ENCODE measurements around the gene CACNA2D2. TPM values are rescaled to one million over a fixed set of nuclear protein-coding genes. Genes with fewer than 3 reads are reported as not detected.

Gene CACNA2D2
- total and polyA plus RNA-seq, 2 of the 8 experiments (the other 6 are each of a cell fraction or from before 2014, with no cell fraction given): 14.1 to 25.0 TPM

DNA sequence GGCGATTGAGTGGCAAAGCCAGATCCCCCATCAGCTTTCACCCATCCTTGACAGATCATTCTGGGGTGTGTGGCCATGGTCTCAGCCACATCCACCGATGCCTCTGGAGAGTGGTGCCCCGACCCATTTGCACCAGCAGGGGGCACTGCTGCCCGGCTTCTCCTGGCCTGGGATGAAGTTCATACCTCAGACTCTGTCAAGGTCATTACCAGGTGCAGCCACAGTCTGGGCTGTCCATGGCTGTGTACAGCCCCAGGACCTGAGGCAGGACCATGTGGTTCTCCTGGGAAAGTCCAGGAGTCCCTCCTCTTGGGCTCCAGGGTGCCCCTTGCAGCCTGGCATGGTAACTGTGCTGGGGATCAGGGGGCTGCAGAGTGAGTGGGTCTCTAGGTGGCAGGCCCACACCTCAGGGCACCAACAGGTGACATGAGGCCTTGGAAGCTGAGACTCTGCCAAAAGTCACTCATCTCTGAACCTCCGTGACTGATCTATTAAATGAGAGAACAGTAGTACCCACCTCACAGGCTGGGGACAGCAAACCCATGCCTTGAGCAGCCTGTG is 67.2 kb downstream of the CACNA2D2 start:
- Histone ChIP-seq H3K56ac (replicated peaks; ENCODE audit: insufficient read length, low read depth, low read length) (no peak overlapping the region), H3K4me2 (ENCODE audit: insufficient read depth in 1 of 2, low read depth in 2 of 2, low read length in 2 of 2) (no peak overlapping the region), H4K5ac (ENCODE audit: insufficient read length, low read depth, low read length) (no peak overlapping the region), H4K91ac (replicated peaks; ENCODE audit: insufficient read length, low read length) (no peak overlapping the region), H2BK120ac (replicated peaks; ENCODE audit: low read depth, low read length) (no peak overlapping the region), H3K79me1 (ENCODE audit: low read depth, low read length) (no peaks in the 10 kb centered on the region), H2AK5ac (ENCODE audit: low read depth, low read length) (no peak overlapping the region; the same call in 1 of the 2 replicates), H3K23me2 (ENCODE audit: low read depth, low read length) (no peaks in the 10 kb centered on the region), H2BK12ac (ENCODE audit: low read depth, low read length) (no peak overlapping the region), H2BK15ac (ENCODE audit: low read length) (no peak overlapping the region), H3K27me3 (replicated peaks in 1 of 4; ENCODE audit: control insufficient read depth in 3 of 4, extremely low read depth in 1 of 4, insufficient read depth in 3 of 4, low read length in 3 of 4) (no peaks in the 10 kb centered on the region), H3K23ac (ENCODE audit: insufficient read length) (no peak overlapping the region), H3K4me1 (replicated peaks in 1 of 4; ENCODE audit: control insufficient read depth in 3 of 4, insufficient read depth in 4 of 4, low read length in 3 of 4) (peaks cover 0 to 4% (median 1%) of the 10 kb centered on the region in 4 experiments; a peak in 3 of 7 replicates), H4K20me1 (replicated peaks in 1 of 2; ENCODE audit: control insufficient read depth in 1 of 2, insufficient read depth in 2 of 2, low read length in 2 of 2) (peaks cover 3 to 9% of the 10 kb centered on the region in 2 experiments), H2BK5ac (ENCODE audit: low read depth, low read length) (no peak overlapping the region; the same call in 1 of the 2 replicates), H3K36me3 (ENCODE audit: control insufficient read depth in 2 of 4, insufficient read depth in 4 of 4, low read length in 3 of 4) (no peaks in the 10 kb centered on the region), H3K79me2 (ENCODE audit: control insufficient read depth in 1 of 2, insufficient read depth in 2 of 2, low read length in 2 of 2) (no peaks in the 10 kb centered on the region), H3K9me3 (ENCODE audit: insufficient read depth in 2 of 2, low read depth in 1 of 2, low read length in 1 of 2) (no peaks in the 10 kb centered on the region), H2AFZ (ENCODE audit: low read length) (no peak overlapping the region), H3K4me3 (ENCODE audit: extremely low read depth in 1 of 4, insufficient read depth in 2 of 4, low read depth in 3 of 4, low read length in 4 of 4) (no peak overlapping the region), H3K18ac (ENCODE audit: extremely low read depth, low read length) (no peak overlapping the region), H3K4ac (replicated peaks; ENCODE audit: insufficient read length, low read depth, low read length) (no peak overlapping the region), H3K14ac (ENCODE audit: insufficient read length) (no peak overlapping the region), H2BK20ac (ENCODE audit: low read length) (no peak overlapping the region), H3K27ac (ENCODE audit: low read depth, low read length) (no peak overlapping the region), H4K8ac (ENCODE audit: extremely low read depth, insufficient read depth, low read length) (peak overlapping the region; percentile 35; the same call in 1 of the 2 replicates), H3K9ac (replicated peaks in 1 of 4; ENCODE audit: extremely low read depth in 1 of 4, low read depth in 3 of 4, low read length in 3 of 4) (no peak overlapping the region)
- FAIRE-seq (peak; percentile 50), DNase-seq (ENCODE audit: low read depth in 1 of 2, low spot score in 2 of 2) (peak; percentile 50 to 95)
- ChIA-PET POLR2A (ENCODE audit: partially characterized antibody) (interaction anchor here (0.6 kb wide), 1 partner anchor 103 kb away, joined by 3 read pairs; no protein-coding TSS in a partner anchor), CTCF (ENCODE audit: partially characterized antibody) (interaction anchor here (0.9 to 23.2 kb wide), 26 partner anchors 9 to 152 kb away, joined by 3 to 473 read pairs (median 8); partner anchors contain the start of genes CACNA2D2 and HEMK1)
- WGBS, 2 experiments (ENCODE audit: extremely low coverage in 1 of 2, insufficient coverage in 1 of 2, insufficient read length in 1 of 2, insufficient replicate concordance in 2 of 2, low coverage in 1 of 2, low lambda C conversion rate in 2 of 2, missing lambda C conversion rate in 1 of 2): 29% methylated on average over 5 of the region's 5 CpGs; no CpG with 5 or more reads in 1 of the 2 experiments
- TF ChIP-seq, protein P1, sequence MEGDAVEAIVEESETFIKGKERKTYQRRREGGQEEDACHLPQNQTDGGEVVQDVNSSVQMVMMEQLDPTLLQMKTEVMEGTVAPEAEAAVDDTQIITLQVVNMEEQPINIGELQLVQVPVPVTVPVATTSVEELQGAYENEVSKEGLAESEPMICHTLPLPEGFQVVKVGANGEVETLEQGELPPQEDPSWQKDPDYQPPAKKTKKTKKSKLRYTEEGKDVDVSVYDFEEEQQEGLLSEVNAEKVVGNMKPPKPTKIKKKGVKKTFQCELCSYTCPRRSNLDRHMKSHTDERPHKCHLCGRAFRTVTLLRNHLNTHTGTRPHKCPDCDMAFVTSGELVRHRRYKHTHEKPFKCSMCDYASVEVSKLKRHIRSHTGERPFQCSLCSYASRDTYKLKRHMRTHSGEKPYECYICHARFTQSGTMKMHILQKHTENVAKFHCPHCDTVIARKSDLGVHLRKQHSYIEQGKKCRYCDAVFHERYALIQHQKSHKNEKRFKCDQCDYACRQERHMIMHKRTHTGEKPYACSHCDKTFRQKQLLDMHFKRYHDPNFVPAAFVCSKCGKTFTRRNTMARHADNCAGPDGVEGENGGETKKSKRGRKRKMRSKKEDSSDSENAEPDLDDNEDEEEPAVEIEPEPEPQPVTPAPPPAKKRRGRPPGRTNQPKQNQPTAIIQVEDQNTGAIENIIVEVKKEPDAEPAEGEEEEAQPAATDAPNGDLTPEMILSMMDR (IDR thresholded peaks at IDR 0.05; ENCODE audit: control extremely low read depth in 1 of 3, insufficient read depth in 1 of 3, low read depth in 1 of 3, low read length in 3 of 3): peak in 2 of 3 experiments; percentile 92 to 95; a peak in 3 of 4 replicates
- no peak for TF ChIP-seq POLR2A (IDR thresholded peaks at IDR 0.05; ENCODE audit: control extremely low read depth in 1 of 2, low read depth in 2 of 2, low read length in 2 of 2)
- 0 out of 4 replicates have a peak, but pooled peaks of 1 of the 2 experiments have one; percentile 45 for TF ChIP-seq SIN3A (conservative IDR thresholded peaks at IDR 0.05 in 1 of 2, IDR thresholded peaks at IDR 0.05 in 1 of 2; ENCODE audit: low read depth in 1 of 2, low read length in 2 of 2)
- peak; percentile 93 to 94 for TF ChIP-seq RAD21 (IDR thresholded peaks at IDR 0.05 in 1 of 2, conservative IDR thresholded peaks at IDR 0.05 in 1 of 2; ENCODE audit: low read depth in 2 of 2, low read length in 2 of 2)

Data from H1 (cell line).